Motor neuron (in vitro differentiated cells): ENCODE results near the gene SCGB1A1. TPM values are rescaled to one million over a fixed set of nuclear protein-coding genes. Genes with fewer than 3 reads are reported as not detected.

Experiments
- total RNA-seq, 8 experiments: library from RNA; unstranded; fragments of 300-600 nt; gene quantifications; 2 replicates each; pipeline versions ENCODE4 v1.2.3 to v1.2.4, GENCODE V29; 2022

The SCGB1A1 gene
- total RNA-seq, 8 experiments from 2014 or later, result not detected

Other genes with a start within 250 kb of the SCGB1A1 start
- gene SCGB1D1, start 228.8 kb upstream of the SCGB1A1 start, total RNA-seq, result not detected
- not detected for gene SCGB2A1, start 210.4 kb upstream of the SCGB1A1 start, total RNA-seq
- gene SCGB1D2, start 176.8 kb upstream of the SCGB1A1 start, total RNA-seq, result under 1 TPM in 1 of 8 experiments, not detected in 7; 0.76 TPM
- gene SCGB2A2, start 148.9 kb upstream of the SCGB1A1 start, total RNA-seq, result under 1 TPM in 1 of 8 experiments, not detected in 7; 0.14 TPM
- not detected for gene SCGB1D4, start 120.0 kb upstream of the SCGB1A1 start, total RNA-seq
- 10 to 100 TPM in 7 of 8 experiments, 1 to 10 TPM in 1; 2.8 to 48.2 (median 24.8) TPM for gene ASRGL1, start 81.6 kb upstream of the SCGB1A1 start, total RNA-seq
- gene AHNAK, start 127.8 kb downstream of the SCGB1A1 start, total RNA-seq, result 10 to 100 TPM in 4 of 8 experiments, 1 to 10 TPM in 4; 1.2 to 93.7 (median 13.5) TPM
- gene EEF1G, start 154.9 kb downstream of the SCGB1A1 start, total RNA-seq, result 1,000 to 10,000 TPM; 1,525 to 3,247 (median 2,152) TPM
- gene TUT1, start 172.5 kb downstream of the SCGB1A1 start, total RNA-seq, result 10 to 100 TPM; 11.5 to 24.4 (median 17.3) TPM
- gene MTA2, start 182.8 kb downstream of the SCGB1A1 start, total RNA-seq, result 100 to 1,000 TPM in 3 of 8 experiments, 10 to 100 TPM in 5; 49.1 to 146 (median 83.3) TPM
- gene EML3, start 193.7 kb downstream of the SCGB1A1 start, total RNA-seq, result 10 to 100 TPM in 4 of 8 experiments, 1 to 10 TPM in 4; 1.4 to 56.9 (median 10.0) TPM
- gene ROM1, start 194.2 kb downstream of the SCGB1A1 start, total RNA-seq, result 10 to 100 TPM in 1 of 8 experiments, 1 to 10 TPM in 6, under 1 TPM in 1; 0.49 to 14.5 (median 4.8) TPM
- gene B3GAT3, start 203.0 kb downstream of the SCGB1A1 start, total RNA-seq, result 10 to 100 TPM; 28.6 to 56.5 (median 37.0) TPM
- 100 to 1,000 TPM in 7 of 8 experiments, 10 to 100 TPM in 1; 97.8 to 296 (median 172) TPM for gene GANAB, start 227.6 kb downstream of the SCGB1A1 start, total RNA-seq
- gene INTS5, start 234.3 kb downstream of the SCGB1A1 start, total RNA-seq, result 10 to 100 TPM; 10.8 to 24.8 (median 17.9) TPM
- gene C11orf98, start 246.2 kb downstream of the SCGB1A1 start, total RNA-seq, result 100 to 1,000 TPM in 4 of 8 experiments, 10 to 100 TPM in 4; 51.9 to 159 (median 95.0) TPM
- 10 to 100 TPM; 25.7 to 90.2 (median 37.9) TPM for gene CSKMT, start 246.3 kb downstream of the SCGB1A1 start, total RNA-seq